Neural progenitor cell (in vitro differentiated cells): ENCODE measurements around the gene MCF2L2. TPM values are rescaled to one million over a fixed set of nuclear protein-coding genes. Genes with fewer than 3 reads are reported as not detected.

Experiments
- DNase-seq: peaks from one replicate; pipeline ENCODE4 v3.0.0-alpha.2; 2016; ENCODE audit warnings: low spot score
- H2AFZ ChIP-seq: fragments of 200-600 bp; sonication (generic); replicated peaks from 2 replicates; pipeline ENCODE4 v1.6.1; 2016; ENCODE audit warnings: antibody characterized with exemption
- H3F3A ChIP-seq: fragments of 200-600 bp; sonication (generic); 2 replicates; pipeline ENCODE4 v1.6.1; 2016; ENCODE audit warnings: antibody characterized with exemption, low read depth
- H3K27ac ChIP-seq: fragments of 200-600 bp; sonication (generic); 2 replicates; pipeline ENCODE4 v1.5.1; 2016; ENCODE audit warnings: mild to moderate bottlenecking
- H3K27me3 ChIP-seq: fragments of 200-600 bp; sonication (generic); 2 replicates; pipeline ENCODE4 v1.6.1; 2016; ENCODE audit warnings: mild to moderate bottlenecking, moderate library complexity
- H3K36me3 ChIP-seq: fragments of 200-600 bp; sonication (generic); 2 replicates; pipeline ENCODE4 v1.5.1; 2016
- H3K4me1 ChIP-seq: fragments of 200-600 bp; sonication (generic); 2 replicates; pipeline ENCODE4 v1.6.1; 2016; ENCODE audit warnings: mixed run types
- H3K4me2 ChIP-seq: fragments of 200-600 bp; sonication (generic); 2 replicates; pipeline ENCODE4 v1.6.1; 2016
- H3K4me3 ChIP-seq: fragments of 200-600 bp; sonication (generic); 2 replicates; pipeline ENCODE4 v1.5.1; 2016
- H3K79me2 ChIP-seq: fragments of 200-600 bp; sonication (generic); 2 replicates; pipeline ENCODE4 v1.6.1; 2016; ENCODE audit warnings: low read depth
- H3K9ac ChIP-seq: fragments of 200-600 bp; sonication (generic); 2 replicates; pipeline ENCODE4 v1.6.1; 2016
- H3K9me3 ChIP-seq: fragments of 200-600 bp; sonication (generic); 2 replicates; pipeline ENCODE4 v1.5.1; 2016; ENCODE audit warnings: low read depth
- H4K20me1 ChIP-seq: fragments of 200-600 bp; sonication (generic); 2 replicates; pipeline ENCODE4 v1.6.1; 2016; ENCODE audit warnings: low read depth
- H3K27ac Mint-ChIP-seq: 3 replicates; pipeline ENCODE4 v1.8.0; 2021; ENCODE audit warnings: mixed read lengths
- H3K27me3 Mint-ChIP-seq: 2 replicates; pipeline ENCODE4 v1.8.0; 2022; ENCODE audit warnings: low read depth, mild to moderate bottlenecking, inconsistent platforms, moderate library complexity, mixed read lengths; ENCODE audit not compliant: insufficient read depth
- H3K36me3 Mint-ChIP-seq: 3 replicates; pipeline ENCODE4 v1.8.0; 2021; ENCODE audit warnings: mixed read lengths
- H3K4me1 Mint-ChIP-seq: 3 replicates; pipeline ENCODE4 v1.8.0; 2021; ENCODE audit warnings: mixed read lengths
- H3K4me3 Mint-ChIP-seq: 3 replicates; pipeline ENCODE4 v1.8.0; 2021; ENCODE audit warnings: mild to moderate bottlenecking, moderate library complexity, mixed read lengths
- H3K9me3 Mint-ChIP-seq: 3 replicates; pipeline ENCODE4 v1.8.0; 2020; ENCODE audit warnings: mixed read lengths
- CTCF ChIP-seq: fragments of 200-600 bp; sonication (generic); IDR thresholded peaks from 2 replicates; pipeline ENCODE4 v1.5.1; 2017; ENCODE audit warnings: antibody characterized with exemption, mild to moderate bottlenecking
- EZH2 ChIP-seq: fragments of 200-600 bp; sonication (generic); IDR thresholded peaks from 2 replicates; pipeline ENCODE4 v1.6.1; 2017; ENCODE audit warnings: antibody characterized with exemption, mild to moderate bottlenecking, moderate library complexity
- EZH2phosphoT487 ChIP-seq: fragments of 200-600 bp; sonication (generic); IDR thresholded peaks from 2 replicates; pipeline ENCODE4 v1.6.1; 2017; ENCODE audit warnings: antibody characterized with exemption
- total RNA-seq: library from RNA; depleted of rRNA; stranded (reverse); fragments of >200 nt; gene quantifications from 2 replicates; pipeline ENCODE4 v1.2.3, GENCODE V29; 2015; ENCODE audit warnings: low replicate concordance

Gene MCF2L2
- total RNA-seq, 1 donor from 2014 or later = 11.1 TPM

DNA sequence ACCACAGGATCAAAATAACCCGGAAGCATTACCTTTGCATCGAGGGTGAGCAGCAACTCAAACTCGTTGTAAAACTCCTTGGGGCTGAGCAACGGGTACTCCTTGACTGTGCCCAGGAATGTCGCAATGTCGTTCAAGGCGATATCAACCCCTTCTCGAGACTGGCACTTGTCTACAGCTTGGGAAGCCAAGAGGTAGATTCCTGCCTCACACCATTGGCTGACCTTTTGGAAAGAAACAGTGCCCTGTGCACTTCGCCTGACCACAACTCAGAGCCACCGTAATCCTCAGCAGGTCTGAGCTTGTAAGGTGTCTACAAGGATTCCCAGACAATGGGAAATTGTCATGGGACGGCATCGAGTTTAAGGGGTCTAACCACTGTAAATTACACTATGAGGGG is 131.5 kb downstream of the MCF2L2 start:
- peaks cover 17% of the 10 kb centered on the region for H3K4me1 Mint-ChIP-seq

GRCh38 chr3:183295211-183295610 is 133.2 kb downstream of the MCF2L2 start:
- peaks cover 17% of the 10 kb centered on the region for H3K4me1 Mint-ChIP-seq
- H3K27me3 ChIP-seq = no peaks in the 10 kb centered on the region
- no peaks in the 10 kb centered on the region for H3K36me3 ChIP-seq
- no peak overlapping the region for H3K27ac Mint-ChIP-seq
- no peaks in the 10 kb centered on the region for H4K20me1 ChIP-seq
- H3K79me2 ChIP-seq = no peaks in the 10 kb centered on the region
- TF ChIP-seq EZH2 (no peak), CTCF (no peak), EZH2phosphoT487 (no peak)
- H3K4me3 Mint-ChIP-seq = no peak overlapping the region
- H3K4me2 ChIP-seq = no peak overlapping the region
- H3K4me3 ChIP-seq = no peak overlapping the region
- H3K27ac ChIP-seq = no peak overlapping the region
- no peak overlapping the region for H2AFZ ChIP-seq
- peaks cover 5% of the 10 kb centered on the region for H3K4me1 ChIP-seq
- H3K9ac ChIP-seq = no peak overlapping the region
- no peaks in the 10 kb centered on the region for H3F3A ChIP-seq
- DNase-seq = no peak
- no peaks in the 10 kb centered on the region for H3K9me3 ChIP-seq
- H3K9me3 Mint-ChIP-seq = no peaks in the 10 kb centered on the region
- H3K27me3 Mint-ChIP-seq = peaks cover 2% of the 10 kb centered on the region
- no peaks in the 10 kb centered on the region for H3K36me3 Mint-ChIP-seq

More for the DNA sequence above, 131.5 kb downstream of the MCF2L2 start:
- Mint-ChIP-seq H3K27me3 (peaks cover 2% of the 10 kb centered on the region), H3K4me3 (no peak overlapping the region), H3K27ac (no peak overlapping the region), H3K9me3 (no peaks in the 10 kb centered on the region), H3K36me3 (no peaks in the 10 kb centered on the region)
- Histone ChIP-seq H3F3A (no peaks in the 10 kb centered on the region), H3K4me1 (peaks cover 5% of the 10 kb centered on the region), H4K20me1 (no peaks in the 10 kb centered on the region), H3K36me3 (no peaks in the 10 kb centered on the region), H3K79me2 (no peaks in the 10 kb centered on the region), H2AFZ (no peak overlapping the region), H3K9ac (no peak overlapping the region), H3K9me3 (no peaks in the 10 kb centered on the region), H3K27me3 (no peaks in the 10 kb centered on the region), H3K4me2 (no peak overlapping the region), H3K27ac (no peak overlapping the region), H3K4me3 (no peak overlapping the region)
- TF ChIP-seq CTCF (no peak), EZH2 (no peak), EZH2phosphoT487 (no peak)
- DNase-seq = no peak

GRCh38 chr3:183293966-183294365 is 134.5 kb downstream of the MCF2L2 start:
- no peaks in the 10 kb centered on the region for H3K9me3 Mint-ChIP-seq
- H3K4me3 ChIP-seq = no peak overlapping the region
- H3K27me3 ChIP-seq = no peaks in the 10 kb centered on the region
- no peaks in the 10 kb centered on the region for H3K79me2 ChIP-seq
- H4K20me1 ChIP-seq = no peaks in the 10 kb centered on the region
- no peaks in the 10 kb centered on the region for H3K36me3 ChIP-seq
- H3K9ac ChIP-seq = no peak overlapping the region
- no peak overlapping the region for H3K27ac Mint-ChIP-seq
- H3K4me1 Mint-ChIP-seq = peaks cover 14% of the 10 kb centered on the region
- no peak overlapping the region for H3K4me2 ChIP-seq
- H3K27ac ChIP-seq = no peak overlapping the region
- no peaks in the 10 kb centered on the region for H3F3A ChIP-seq
- H3K36me3 Mint-ChIP-seq = peaks cover 1% of the 10 kb centered on the region
- H3K9me3 ChIP-seq = no peaks in the 10 kb centered on the region
- TF ChIP-seq EZH2phosphoT487 (no peak), CTCF (no peak), EZH2 (no peak)
- no peak overlapping the region for H2AFZ ChIP-seq
- H3K4me3 Mint-ChIP-seq = no peak overlapping the region
- DNase-seq = no peak
- H3K27me3 Mint-ChIP-seq = peaks cover 2% of the 10 kb centered on the region
- H3K4me1 ChIP-seq = peaks cover 1% of the 10 kb centered on the region
